ENCODE results near the gene UBC.
"Not testable (repeated sequence)": the region's sequence is repeated elsewhere in the genome, so short reads cannot be mapped to it uniquely, and the experiment has no call there.

Gene UBC

GRCh38 chr12:124914392-124915238 is at the start of gene UBC:
Gene UBC, minus strand, starts transcription at chr12:124914650. Its CDS starts 879 bp downstream, at chr12:124913771.
- no peak for DNase-seq

GRCh38 chr12:124963211-124963610 is 48.8 kb upstream of the UBC start:
- no peak for DNase-seq

GRCh38 chr12:124961055-124961454 is 46.6 kb upstream of the UBC start:
- DNase-seq: no peak

GRCh38 chr12:124956571-124956970 is 42.1 kb upstream of the UBC start:
- no peak for DNase-seq

- DNase-seq: no peak
Measured at GRCh38 chr12:124954771-124955170, 40.3 kb upstream of the UBC start.

- DNase-seq: no peak
Measured at GRCh38 chr12:124953689-124954405, 39.4 kb upstream of the UBC start.

- no peak for DNase-seq
Measured at GRCh38 chr12:124952801-124953200, 38.4 kb upstream of the UBC start.

GRCh38 chr12:124952295-124952694 is 37.8 kb upstream of the UBC start:
- DNase-seq: no peak

GRCh38 chr12:124949779-124950728 is 35.6 kb upstream of the UBC start:
- DNase-seq: no peak

- no peak for DNase-seq
Measured at GRCh38 chr12:124949066-124949465, 34.6 kb upstream of the UBC start.

- DNase-seq: no peak
Measured at GRCh38 chr12:124947561-124948398, 33.3 kb upstream of the UBC start.

GRCh38 chr12:124947013-124947412 is 32.6 kb upstream of the UBC start:
- DNase-seq: no peak

GRCh38 chr12:124946447-124946793 is 32.0 kb upstream of the UBC start:
- DNase-seq: no peak

GRCh38 chr12:124941170-124941527 is 26.7 kb upstream of the UBC start:
- no peak for DNase-seq

GRCh38 chr12:124940393-124941169 is 26.1 kb upstream of the UBC start:
- no peak for DNase-seq

- no peak for DNase-seq
Measured at GRCh38 chr12:124940143-124940392, 25.6 kb upstream of the UBC start.

- no peak for DNase-seq
Measured at GRCh38 chr12:124939421-124940142, 25.1 kb upstream of the UBC start.

GRCh38 chr12:124939079-124939420 is 24.6 kb upstream of the UBC start:
- DNase-seq: no peak

- no peak for DNase-seq
Measured at GRCh38 chr12:124938587-124938986, 24.1 kb upstream of the UBC start.

- no peak for DNase-seq
Measured at GRCh38 chr12:124938108-124938507, 23.7 kb upstream of the UBC start.

- DNase-seq: not testable (repeated sequence)
Measured at GRCh38 chr12:124931528-124931927, 17.1 kb upstream of the UBC start.
